Mesendoderm (in vitro differentiated cells): ENCODE results near the gene CAPN13.

ENCODE experiments used
- DNase-seq: peaks from one replicate; pipeline ENCODE4 v3.0.0; 2013
- H2AK5ac ChIP-seq: 2 replicates; pipeline ENCODE4 v1.6.1; 2013; ENCODE audit warnings: low read length, inconsistent platforms
- H2BK120ac ChIP-seq: 2 replicates; pipeline ENCODE4 v1.6.1; 2013; ENCODE audit warnings: low read depth, mild to moderate bottlenecking, low read length, moderate library complexity, mixed read lengths
- H2BK15ac ChIP-seq: replicated peaks from 2 replicates; pipeline ENCODE4 v1.6.1; 2013; ENCODE audit warnings: low read depth, mild to moderate bottlenecking, moderate library complexity
- H2BK5ac ChIP-seq: 2 replicates; pipeline ENCODE4 v1.6.1; 2013; ENCODE audit warnings: low read length, inconsistent platforms
- H3K18ac ChIP-seq: 2 replicates; pipeline ENCODE4 v1.6.1; 2013; ENCODE audit warnings: mild to moderate bottlenecking, low read length, mixed read lengths
- H3K23ac ChIP-seq: one replicate; pipeline ENCODE4 v1.6.1; 2013; ENCODE audit warnings: low read length
- H3K27ac ChIP-seq: 2 replicates; pipeline ENCODE4 v1.5.1; 2013; ENCODE audit warnings: low read depth, mild to moderate bottlenecking, inconsistent platforms, low read length, moderate library complexity
- H3K27me3 ChIP-seq: 2 replicates; pipeline ENCODE4 v1.6.1; 2013; ENCODE audit warnings: low read length, control low read depth, mild to moderate bottlenecking, inconsistent platforms; ENCODE audit not compliant: insufficient read depth, poor library complexity
- H3K36me3 ChIP-seq: 2 replicates; pipeline ENCODE4 v1.6.1; 2013; ENCODE audit warnings: low read length, inconsistent platforms; ENCODE audit not compliant: control insufficient read depth, insufficient read depth
- H3K4ac ChIP-seq: one replicate; pipeline ENCODE4 v1.6.1; 2013; ENCODE audit warnings: low read depth, mild to moderate bottlenecking, low read length, moderate library complexity
- H3K4me1 ChIP-seq: 2 replicates; pipeline ENCODE4 v1.6.1; 2013; ENCODE audit warnings: low read depth, low read length, inconsistent platforms; ENCODE audit not compliant: control insufficient read depth
- H3K4me2 ChIP-seq: 2 replicates; pipeline ENCODE4 v1.6.1; 2013; ENCODE audit warnings: low read length
- H3K4me3 ChIP-seq: 2 replicates; pipeline ENCODE4 v1.5.1; 2013; ENCODE audit warnings: mild to moderate bottlenecking, low read length
- H3K56ac ChIP-seq: one replicate; pipeline ENCODE4 v1.6.1; 2013; ENCODE audit warnings: low read length
- H3K79me1 ChIP-seq: 2 replicates; pipeline ENCODE4 v1.6.1; 2013; ENCODE audit warnings: low read length, inconsistent platforms
- H3K79me2 ChIP-seq: 2 replicates; pipeline ENCODE4 v1.6.1; 2013; ENCODE audit warnings: mild to moderate bottlenecking, low read length; ENCODE audit not compliant: control insufficient read depth, insufficient read depth
- H3K9ac ChIP-seq: 2 replicates; pipeline ENCODE4 v1.6.1; 2013; ENCODE audit warnings: low read length, inconsistent platforms
- H4K5ac ChIP-seq: one replicate; pipeline ENCODE4 v1.6.1; 2013; ENCODE audit warnings: low read length
- H4K8ac ChIP-seq: one replicate; pipeline ENCODE4 v1.6.1; 2013; ENCODE audit warnings: low read depth, mild to moderate bottlenecking, control low read depth, low read length, moderate library complexity
- WGBS: extraction: QIAGEN DNeasy Blood & Tissue Kit; methylation state at CpG from one replicate; pipeline ENCODE4 v1.1.7; 2013; ENCODE audit warnings: low lambda C conversion rate, missing lambda C conversion rate; ENCODE audit not compliant: insufficient coverage; ENCODE audit errors: extremely low coverage; 5-methylcytosine and 5-hydroxymethylcytosine counted together

CAPN13 gene

DNA sequence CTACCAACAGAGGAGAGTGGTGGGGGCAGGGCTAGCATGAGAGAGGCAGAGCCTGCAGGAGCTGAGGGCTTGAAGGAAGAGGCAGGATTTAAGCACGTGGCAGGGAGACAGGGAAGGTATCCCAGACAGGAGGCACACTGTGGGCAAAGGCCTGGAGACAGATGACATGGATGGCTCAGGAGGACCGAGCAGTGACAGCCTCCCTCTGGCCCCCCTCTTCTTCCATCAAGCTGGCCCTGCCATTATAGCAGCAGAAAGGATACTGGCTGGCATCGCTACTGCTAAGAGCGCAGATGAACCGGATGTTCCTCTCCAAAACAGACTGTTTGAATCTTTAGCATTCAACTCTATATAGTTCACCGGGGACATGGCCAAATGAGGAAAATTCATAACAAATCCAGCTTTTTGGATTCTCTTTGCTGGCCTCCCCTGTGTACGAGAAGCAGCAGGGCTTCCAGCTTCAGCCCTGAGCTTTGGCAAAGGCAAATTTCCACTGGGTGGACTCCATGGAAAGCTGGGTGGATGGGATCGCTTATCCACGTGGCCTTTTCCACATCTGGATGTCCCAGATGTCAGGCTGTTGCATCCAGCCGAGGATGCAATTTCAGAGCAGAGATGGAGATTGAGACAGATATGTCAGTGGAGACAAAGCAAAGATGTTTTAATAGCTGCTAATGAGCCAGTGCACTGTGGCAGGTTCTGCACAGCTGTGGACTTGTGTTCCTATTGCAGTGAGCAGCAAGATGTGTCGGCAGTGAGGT, 36.2 kb downstream of the CAPN13 start:
- H3K27ac ChIP-seq, result no peak overlapping the region
- no peak overlapping the region for H3K23ac ChIP-seq
- H3K79me1 ChIP-seq, result no peaks in the 10 kb centered on the region
- H3K56ac ChIP-seq, result no peak overlapping the region
- no peak overlapping the region for H2BK120ac ChIP-seq
- no CpG with 5 or more reads among the region's 11 CpGs for WGBS
- H3K9ac ChIP-seq, result no peak overlapping the region
- H3K4ac ChIP-seq, result no peak overlapping the region
- H3K4me3 ChIP-seq, result no peak overlapping the region
- no peak overlapping the region for H2BK15ac ChIP-seq
- no peaks in the 10 kb centered on the region for H3K36me3 ChIP-seq
- no peak overlapping the region for H2BK5ac ChIP-seq
- H3K79me2 ChIP-seq, result no peaks in the 10 kb centered on the region
- no peak overlapping the region for H2AK5ac ChIP-seq
- no peaks in the 10 kb centered on the region for H3K4me1 ChIP-seq
- no peak overlapping the region for H3K18ac ChIP-seq
- H3K4me2 ChIP-seq, result no peak overlapping the region
- H3K27me3 ChIP-seq, result no peaks in the 10 kb centered on the region
- no peak overlapping the region for H4K5ac ChIP-seq
- no peak for DNase-seq
- no peak overlapping the region for H4K8ac ChIP-seq

GRCh38 chr2:30769891-30770462, 37.3 kb downstream of the CAPN13 start:
- Histone ChIP-seq H4K5ac (no peak overlapping the region), H2BK120ac (no peak overlapping the region), H3K79me2 (no peaks in the 10 kb centered on the region), H3K4me3 (no peak overlapping the region), H3K27me3 (no peaks in the 10 kb centered on the region), H3K79me1 (no peaks in the 10 kb centered on the region), H3K4me2 (no peak overlapping the region), H3K4me1 (no peaks in the 10 kb centered on the region), H3K27ac (no peak overlapping the region), H3K9ac (no peak overlapping the region), H3K23ac (no peak overlapping the region), H2AK5ac (no peak overlapping the region), H2BK15ac (no peak overlapping the region), H2BK5ac (no peak overlapping the region), H4K8ac (no peak overlapping the region), H3K18ac (no peak overlapping the region), H3K56ac (no peak overlapping the region), H3K4ac (no peak overlapping the region), H3K36me3 (no peaks in the 10 kb centered on the region)
- no peak for DNase-seq
- no CpG with 5 or more reads among the region's 10 CpGs for WGBS

GRCh38 chr2:30769481-30769780, 37.8 kb downstream of the CAPN13 start:
- H4K8ac ChIP-seq, result no peak overlapping the region
- no peak for DNase-seq
- H4K5ac ChIP-seq, result no peak overlapping the region
- no peak overlapping the region for H3K23ac ChIP-seq
- no peaks in the 10 kb centered on the region for H3K79me1 ChIP-seq
- no peaks in the 10 kb centered on the region for H3K36me3 ChIP-seq
- no peak overlapping the region for H3K27ac ChIP-seq
- no peak overlapping the region for H3K4me3 ChIP-seq
- no peak overlapping the region for H2BK5ac ChIP-seq
- no peak overlapping the region for H3K56ac ChIP-seq
- H3K4me2 ChIP-seq, result no peak overlapping the region
- H2BK15ac ChIP-seq, result no peak overlapping the region
- H2BK120ac ChIP-seq, result no peak overlapping the region
- H3K4ac ChIP-seq, result no peak overlapping the region
- no peak overlapping the region for H3K18ac ChIP-seq
- H3K9ac ChIP-seq, result no peak overlapping the region
- no CpG with 5 or more reads among the region's 2 CpGs for WGBS
- H2AK5ac ChIP-seq, result no peak overlapping the region
- no peaks in the 10 kb centered on the region for H3K79me2 ChIP-seq
- H3K4me1 ChIP-seq, result no peaks in the 10 kb centered on the region
- H3K27me3 ChIP-seq, result no peaks in the 10 kb centered on the region

- Histone ChIP-seq H3K36me3 (no peaks in the 10 kb centered on the region), H3K9ac (no peak overlapping the region), H4K5ac (no peak overlapping the region), H3K79me1 (no peaks in the 10 kb centered on the region), H3K18ac (no peak overlapping the region), H3K4me2 (no peak overlapping the region), H4K8ac (no peak overlapping the region), H3K4me3 (no peak overlapping the region), H3K23ac (no peak overlapping the region), H3K4ac (no peak overlapping the region), H3K79me2 (no peaks in the 10 kb centered on the region), H2BK120ac (no peak overlapping the region), H3K4me1 (no peaks in the 10 kb centered on the region), H3K27me3 (no peaks in the 10 kb centered on the region), H2AK5ac (no peak overlapping the region), H3K56ac (no peak overlapping the region), H2BK5ac (no peak overlapping the region), H3K27ac (no peak overlapping the region), H2BK15ac (no peak overlapping the region)
- WGBS, result no CpG with 5 or more reads among the region's 9 CpGs
- no peak for DNase-seq
These were observed 38.4 kb downstream of the CAPN13 start for GRCh38 chr2:30768708-30769480.

DNA sequence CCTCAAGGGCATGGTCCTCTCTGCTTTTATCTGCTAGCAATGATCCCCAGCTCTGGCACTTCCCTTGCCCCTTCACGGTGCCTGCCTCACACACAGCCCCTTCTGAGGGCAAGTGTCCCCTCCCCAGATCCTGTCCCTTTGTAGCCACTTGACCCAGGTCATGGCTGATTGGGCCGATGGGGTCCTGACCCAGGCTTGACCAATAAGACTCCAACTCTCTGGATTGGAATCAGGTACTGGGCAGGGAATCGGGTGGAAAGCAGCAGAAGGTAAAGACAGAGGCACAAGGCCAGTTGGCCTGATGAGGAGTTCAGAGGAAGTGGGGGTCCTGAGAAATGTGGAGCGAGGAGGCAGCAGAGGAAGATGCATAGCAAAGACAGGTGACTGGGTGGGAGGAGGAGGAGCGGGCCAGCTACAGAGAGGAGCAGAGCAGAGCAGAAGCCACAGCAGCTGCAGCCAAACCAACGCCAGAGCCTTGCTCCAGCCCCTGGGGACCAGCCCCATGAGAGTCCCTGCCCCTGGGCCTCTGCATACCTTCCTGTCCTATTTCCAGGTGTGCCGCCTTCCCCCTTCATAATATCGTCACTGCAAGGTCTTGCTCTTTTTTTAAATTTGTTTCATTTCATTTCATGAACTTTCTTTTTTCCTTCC, 39.1 kb downstream of the CAPN13 start:
- H3K56ac ChIP-seq, result no peak overlapping the region
- H2BK5ac ChIP-seq, result no peak overlapping the region
- no peaks in the 10 kb centered on the region for H3K36me3 ChIP-seq
- H2BK15ac ChIP-seq, result no peak overlapping the region
- no peak overlapping the region for H2AK5ac ChIP-seq
- H3K4ac ChIP-seq, result no peak overlapping the region
- H4K8ac ChIP-seq, result no peak overlapping the region
- H3K27me3 ChIP-seq, result no peaks in the 10 kb centered on the region
- no peak overlapping the region for H3K4me2 ChIP-seq
- no peaks in the 10 kb centered on the region for H3K79me1 ChIP-seq
- no peak overlapping the region for H3K27ac ChIP-seq
- H3K4me1 ChIP-seq, result no peaks in the 10 kb centered on the region
- H3K4me3 ChIP-seq, result no peak overlapping the region
- no CpG with 5 or more reads among the region's 8 CpGs for WGBS
- H4K5ac ChIP-seq, result no peak overlapping the region
- H3K18ac ChIP-seq, result no peak overlapping the region
- no peak overlapping the region for H3K9ac ChIP-seq
- DNase-seq, result no peak
- no peaks in the 10 kb centered on the region for H3K79me2 ChIP-seq
- H2BK120ac ChIP-seq, result no peak overlapping the region
- H3K23ac ChIP-seq, result no peak overlapping the region
